ENCODE results near the gene CUEDC2.

The CUEDC2 gene

GRCh38 chr10:102408728-102409603 lies 23.4 kb downstream of the CUEDC2 start:
- DNase-seq = no peak

- no peak for DNase-seq
Measured at GRCh38 chr10:102408131-102408727, 24.1 kb downstream of the CUEDC2 start.

GRCh38 chr10:102407425-102408130 lies 24.8 kb downstream of the CUEDC2 start:
- no peak for DNase-seq

GRCh38 chr10:102406815-102407214 lies 25.6 kb downstream of the CUEDC2 start:
- no peak for DNase-seq

- DNase-seq = no peak
Measured at GRCh38 chr10:102405632-102406031, 26.7 kb downstream of the CUEDC2 start.

- no peak for DNase-seq
Measured at GRCh38 chr10:102405108-102405571, 27.2 kb downstream of the CUEDC2 start.

GRCh38 chr10:102404361-102405107 lies 27.8 kb downstream of the CUEDC2 start:
- DNase-seq = no peak

- DNase-seq = no peak
Measured at GRCh38 chr10:102403115-102403514, 29.3 kb downstream of the CUEDC2 start.

GRCh38 chr10:102402512-102402896 lies 29.9 kb downstream of the CUEDC2 start:
- no peak for DNase-seq

GRCh38 chr10:102401735-102402511 lies 30.5 kb downstream of the CUEDC2 start:
- DNase-seq = no peak

GRCh38 chr10:102401342-102401654 lies 31.1 kb downstream of the CUEDC2 start:
- no peak for DNase-seq

GRCh38 chr10:102400598-102401341 lies 31.6 kb downstream of the CUEDC2 start:
- no peak for DNase-seq

GRCh38 chr10:102400076-102400475 lies 32.3 kb downstream of the CUEDC2 start:
- no peak for DNase-seq

- no peak for DNase-seq
Measured at GRCh38 chr10:102399217-102400021, 33.0 kb downstream of the CUEDC2 start.

- no peak for DNase-seq
Measured at GRCh38 chr10:102398172-102399020, 34.0 kb downstream of the CUEDC2 start.

GRCh38 chr10:102397222-102398171 lies 34.9 kb downstream of the CUEDC2 start:
- no peak for DNase-seq

- DNase-seq = no peak
Measured at GRCh38 chr10:102396730-102397151, 35.6 kb downstream of the CUEDC2 start.

GRCh38 chr10:102396317-102396650 lies 36.1 kb downstream of the CUEDC2 start:
- DNase-seq = no peak
